Lower leg skin (tissue), 4 donors: ENCODE results near the gene VSTM4. TPM values are rescaled to one million over a fixed set of nuclear protein-coding genes. Genes with fewer than 3 reads are reported as not detected.

Experiments
- DNase-seq, 2 donors: peaks; one replicate each; pipeline ENCODE4 v3.0.0-alpha.2; 2019; ENCODE audit warnings: low spot score in 2 of 2
- H3K4me3 ChIP-seq: fragments of 200-600 bp; sonication (generic); 2 replicates; pipeline ENCODE4 v1.5.1; 2017; ENCODE audit warnings: mild to moderate bottlenecking, low read depth; ENCODE audit not compliant: poor library complexity, severe bottlenecking
- CTCF ChIP-seq, 3 donors: fragments of 450-650 bp; IDR thresholded peaks; one replicate each; pipeline ENCODE4 v1.5.1; 2016; ENCODE audit warnings: antibody characterized with exemption in 3 of 3, mild to moderate bottlenecking in 3 of 3, moderate library complexity in 2 of 3
- POLR2A ChIP-seq, 2 donors: fragments of 450-650 bp; IDR thresholded peaks; one replicate each; pipeline ENCODE4 v1.6.1; 2016 to 2017; ENCODE audit warnings: antibody characterized with exemption in 2 of 2, mild to moderate bottlenecking in 1 of 2, moderate library complexity in 1 of 2
- WGBS, 2 donors: methylation state at CpG; one replicate each; pipeline ENCODE4 v1.1.5; 2018; 5-methylcytosine and 5-hydroxymethylcytosine counted together
- intact Hi-C: fragments of 100-400 bp; cut with DNase I; formaldehyde crosslinking; loops from one replicate; pipeline ENCODE4 v1.15.0; 2023; ENCODE audit warnings: low total_unique reads
- total RNA-seq, 4 donors: library from RNA; depleted of rRNA; stranded (reverse); fragments of >200 nt; gene quantifications; one replicate each; pipeline ENCODE4 v1.1.0, GENCODE V29; 2016

Gene VSTM4
- total RNA-seq, 4 donors from 2014 or later, result 1.1 to 5.0 (median 3.3) TPM

GRCh38 chr10:48999346-48999745 lies 116.0 kb downstream of the VSTM4 start:
- no peak for TF ChIP-seq POLR2A (IDR thresholded peaks at IDR 0.05)
- no peak for TF ChIP-seq CTCF (IDR thresholded peaks at IDR 0.05)
- no peak overlapping the region for H3K4me3 ChIP-seq
- intact Hi-C loops, result no loop called here
- DNase-seq, result no peak
- 82 to 92% methylated on average over 2 of the region's 2 CpGs for WGBS, 2 donors

- no peak overlapping the region for H3K4me3 ChIP-seq
- peak in 1 of 2 donors; percentile 42 for DNase-seq
- TF ChIP-seq CTCF (IDR thresholded peaks at IDR 0.05) (no peak), POLR2A (IDR thresholded peaks at IDR 0.05) (no peak)
- intact Hi-C loops, result no loop called here
- WGBS, 2 donors, result 51 to 78% methylated on average over 3 of the region's 3 CpGs
Measured at GRCh38 chr10:48996329-48996728, 119.0 kb downstream of the VSTM4 start.

- TF ChIP-seq CTCF (IDR thresholded peaks at IDR 0.05) (no peak), POLR2A (IDR thresholded peaks at IDR 0.05) (no peak)
- H3K4me3 ChIP-seq, result no peak overlapping the region
- no peak for DNase-seq
- intact Hi-C loops, result no loop called here
- WGBS, 2 donors, result 82 to 83% methylated on average over 5 of the region's 5 CpGs
Measured at GRCh38 chr10:48993627-48994026, 121.7 kb downstream of the VSTM4 start.

DNA sequence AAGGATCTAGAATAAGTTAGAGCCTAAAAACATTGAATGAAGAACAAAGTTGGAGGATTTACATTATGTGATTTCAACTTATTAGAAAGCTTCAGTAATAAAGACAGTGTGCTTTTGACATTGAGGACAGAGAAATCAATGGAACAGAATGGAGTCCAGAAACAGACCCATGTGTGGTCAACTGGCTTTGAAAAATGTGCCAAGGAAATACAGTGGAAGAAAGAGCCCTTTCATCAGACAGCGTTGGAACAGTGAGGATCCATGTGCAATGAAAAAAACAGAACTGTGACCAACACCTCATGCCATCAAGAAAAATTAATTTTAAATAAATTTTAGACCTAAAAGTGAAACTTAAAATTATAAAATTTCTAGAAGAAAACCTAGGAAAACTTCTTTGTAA lies 125.1 kb downstream of the VSTM4 start:
- intact Hi-C loops, result no loop called here
- H3K4me3 ChIP-seq, result no peak overlapping the region
- WGBS, 2 donors, result 83 to 88% methylated on average over 1 of the region's 1 CpG
- no peak for TF ChIP-seq CTCF (IDR thresholded peaks at IDR 0.05)
- no peak for TF ChIP-seq POLR2A (IDR thresholded peaks at IDR 0.05)
- DNase-seq, result no peak

DNA sequence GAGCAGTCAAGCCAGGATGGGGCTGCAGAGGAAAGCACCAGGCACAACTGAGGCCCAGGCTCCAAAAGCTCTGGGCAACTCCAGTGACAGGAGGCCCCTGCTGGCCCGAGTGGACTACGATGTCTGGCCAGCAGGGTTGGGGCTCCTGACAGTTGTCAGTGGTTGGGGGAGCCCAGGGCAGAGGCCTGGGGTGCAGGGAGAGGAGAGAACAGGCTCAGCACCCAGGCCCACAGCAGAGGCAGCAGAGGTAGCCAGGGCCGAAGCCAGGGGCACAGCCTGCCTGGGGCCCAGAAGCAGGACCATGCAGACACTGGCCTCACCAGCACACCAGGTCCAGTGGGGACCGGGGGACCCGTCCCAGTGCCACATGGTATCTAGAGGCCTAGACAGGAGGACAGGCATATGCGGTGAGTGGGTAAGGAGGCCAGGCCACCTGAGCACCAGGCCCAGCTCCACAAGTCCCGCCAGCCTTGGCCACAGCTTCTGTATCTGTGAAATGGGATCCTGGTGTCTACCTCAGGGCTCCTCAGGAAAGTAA lies 129.6 kb downstream of the VSTM4 start:
- no peak for DNase-seq
- WGBS, 2 donors, result 94 to 100% methylated on average over 4 to 6 of the region's 7 CpGs
- TF ChIP-seq POLR2A (IDR thresholded peaks at IDR 0.05) (no peak), CTCF (IDR thresholded peaks at IDR 0.05) (no peak)
- intact Hi-C loops, result no loop called here
- no peak overlapping the region for H3K4me3 ChIP-seq
